ENCODE measurements around the gene PLEKHM2.
A peak's percentile ranks its signal among the peaks of the same experiment; 100 is the strongest.
"Not testable (repeated sequence)": the region's sequence is repeated elsewhere in the genome, so short reads cannot be mapped to it uniquely, and the experiment has no call there.

The PLEKHM2 gene, protein sequence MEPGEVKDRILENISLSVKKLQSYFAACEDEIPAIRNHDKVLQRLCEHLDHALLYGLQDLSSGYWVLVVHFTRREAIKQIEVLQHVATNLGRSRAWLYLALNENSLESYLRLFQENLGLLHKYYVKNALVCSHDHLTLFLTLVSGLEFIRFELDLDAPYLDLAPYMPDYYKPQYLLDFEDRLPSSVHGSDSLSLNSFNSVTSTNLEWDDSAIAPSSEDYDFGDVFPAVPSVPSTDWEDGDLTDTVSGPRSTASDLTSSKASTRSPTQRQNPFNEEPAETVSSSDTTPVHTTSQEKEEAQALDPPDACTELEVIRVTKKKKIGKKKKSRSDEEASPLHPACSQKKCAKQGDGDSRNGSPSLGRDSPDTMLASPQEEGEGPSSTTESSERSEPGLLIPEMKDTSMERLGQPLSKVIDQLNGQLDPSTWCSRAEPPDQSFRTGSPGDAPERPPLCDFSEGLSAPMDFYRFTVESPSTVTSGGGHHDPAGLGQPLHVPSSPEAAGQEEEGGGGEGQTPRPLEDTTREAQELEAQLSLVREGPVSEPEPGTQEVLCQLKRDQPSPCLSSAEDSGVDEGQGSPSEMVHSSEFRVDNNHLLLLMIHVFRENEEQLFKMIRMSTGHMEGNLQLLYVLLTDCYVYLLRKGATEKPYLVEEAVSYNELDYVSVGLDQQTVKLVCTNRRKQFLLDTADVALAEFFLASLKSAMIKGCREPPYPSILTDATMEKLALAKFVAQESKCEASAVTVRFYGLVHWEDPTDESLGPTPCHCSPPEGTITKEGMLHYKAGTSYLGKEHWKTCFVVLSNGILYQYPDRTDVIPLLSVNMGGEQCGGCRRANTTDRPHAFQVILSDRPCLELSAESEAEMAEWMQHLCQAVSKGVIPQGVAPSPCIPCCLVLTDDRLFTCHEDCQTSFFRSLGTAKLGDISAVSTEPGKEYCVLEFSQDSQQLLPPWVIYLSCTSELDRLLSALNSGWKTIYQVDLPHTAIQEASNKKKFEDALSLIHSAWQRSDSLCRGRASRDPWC

DNA sequence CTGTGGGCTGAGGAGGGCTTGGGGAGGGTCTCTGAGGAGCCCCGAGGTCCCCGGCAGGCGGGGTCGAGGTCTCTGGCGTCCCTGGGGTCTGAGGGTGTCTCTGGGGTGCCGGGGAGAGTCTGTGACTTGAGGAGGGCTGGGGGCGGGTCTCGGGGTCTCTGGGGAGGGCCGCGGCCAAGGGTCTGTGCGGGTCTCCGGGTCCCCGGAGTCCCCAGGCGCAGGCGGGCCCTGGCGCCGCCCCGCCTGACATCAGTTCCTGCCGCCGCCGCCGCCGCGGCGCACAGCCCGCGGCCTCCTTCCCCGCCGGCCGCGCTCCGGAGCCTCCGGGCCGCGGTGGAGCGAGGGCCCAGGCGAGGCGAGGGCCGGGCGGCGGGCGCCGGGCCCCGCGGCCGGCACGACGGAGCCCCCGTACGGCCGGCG, at the start of gene PLEKHM2:
TSS of gene PLEKHM2 (plus strand) at position 279 of the 420 bp plus-strand sequence. CDS start 239 bp downstream, outside the sequence.
- no peak for TF ChIP-seq GATA1 (IDR thresholded peaks at IDR 0.05; ENCODE audit: low read depth, low read length)
- peak; percentile 12 for TF ChIP-seq POLR2A (IDR thresholded peaks at IDR 0.05; ENCODE audit: low read length)
- peak; percentile 68 to 79 for DNase-seq

DNA sequence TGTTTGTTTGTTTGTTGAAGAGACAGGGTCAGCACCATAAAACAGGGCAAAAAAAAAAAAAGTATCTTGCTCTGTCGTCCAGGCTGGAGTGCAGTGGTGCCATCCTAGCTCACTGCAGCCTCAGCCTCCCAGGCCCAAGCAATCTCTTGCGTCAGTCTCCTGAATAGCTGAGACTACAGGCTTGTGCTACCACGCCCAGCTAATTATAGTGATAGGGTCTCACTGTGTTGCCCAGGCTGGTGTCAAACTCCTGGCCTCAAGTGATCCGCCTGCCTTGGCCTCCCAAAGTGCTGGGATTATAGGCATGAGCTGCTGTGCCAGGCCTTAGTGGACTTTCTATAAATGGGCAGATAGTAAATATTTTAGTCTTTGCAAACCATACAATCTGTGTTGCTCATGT, 47.7 kb upstream of the PLEKHM2 start:
- TF ChIP-seq GATA1 (IDR thresholded peaks at IDR 0.05; ENCODE audit: low read depth, low read length) (no peak), POLR2A (IDR thresholded peaks at IDR 0.05; ENCODE audit: low read length) (no peak)
- DNase-seq, result no peak

DNA sequence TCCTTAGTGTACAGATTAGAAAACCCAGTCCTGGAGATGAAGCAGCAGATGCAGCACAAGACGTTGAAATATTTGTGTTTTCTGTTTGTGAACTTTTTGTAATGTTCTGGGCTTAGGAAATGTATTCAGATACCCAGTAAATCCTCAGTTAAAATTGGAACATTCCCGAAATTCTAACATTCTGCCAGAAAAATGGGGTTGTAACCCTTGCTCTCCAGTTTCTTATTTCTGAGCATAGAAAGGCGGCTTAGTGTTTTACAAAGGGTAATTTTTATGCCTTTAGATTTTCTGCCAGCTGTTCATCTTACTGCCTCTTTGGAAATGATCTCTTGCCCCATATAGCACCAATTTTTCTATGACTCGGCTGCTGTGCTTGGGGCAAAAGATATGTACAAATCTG, 46.3 kb upstream of the PLEKHM2 start:
- TF ChIP-seq GATA1 (IDR thresholded peaks at IDR 0.05; ENCODE audit: low read depth, low read length) (no peak), POLR2A (IDR thresholded peaks at IDR 0.05; ENCODE audit: low read length) (no peak)
- DNase-seq, result no peak

DNA sequence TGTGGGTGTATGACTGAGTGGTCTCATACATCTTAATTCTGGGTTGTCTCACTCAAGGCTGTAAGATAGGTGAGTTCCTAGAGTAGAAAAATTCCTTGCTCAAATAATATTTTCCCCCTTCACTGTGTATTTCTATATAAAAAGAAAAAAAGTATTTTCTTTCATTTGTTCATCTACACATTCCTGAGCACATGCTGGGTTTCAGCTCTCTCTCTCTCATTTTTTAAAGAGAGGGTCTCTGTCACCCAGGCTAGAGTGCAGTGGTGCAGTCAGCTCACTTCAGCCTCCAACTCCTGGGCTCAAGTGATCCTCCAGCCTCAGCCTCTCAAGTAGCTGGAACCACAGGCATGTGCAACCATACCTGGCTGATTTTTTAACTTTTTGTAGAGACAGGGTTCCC, 44.9 kb upstream of the PLEKHM2 start:
- no peak for DNase-seq
- TF ChIP-seq GATA1 (IDR thresholded peaks at IDR 0.05; ENCODE audit: low read depth, low read length), result no peak
- no peak for TF ChIP-seq POLR2A (IDR thresholded peaks at IDR 0.05; ENCODE audit: low read length)

DNA sequence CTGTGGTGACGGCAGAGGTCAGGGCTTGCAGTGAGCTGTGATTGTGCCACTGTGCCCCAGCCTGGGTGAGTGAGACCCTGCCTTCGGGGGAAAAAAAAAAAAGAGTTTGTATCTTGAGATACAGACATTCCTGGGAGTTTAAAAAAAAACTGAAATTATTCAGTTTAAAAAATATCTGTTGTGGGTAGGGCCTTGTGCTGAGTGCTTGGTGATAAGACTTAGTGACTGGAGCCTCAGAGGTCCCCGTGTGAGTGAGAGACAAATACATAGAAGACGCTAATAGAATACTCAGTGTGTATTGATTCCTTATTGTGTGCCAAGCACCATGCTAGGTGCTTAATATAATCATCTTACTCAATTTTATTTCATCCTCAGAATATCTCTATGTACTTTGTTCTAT, 44.2 kb upstream of the PLEKHM2 start:
- DNase-seq, result peak; percentile 34 to 48
- TF ChIP-seq POLR2A (IDR thresholded peaks at IDR 0.05; ENCODE audit: low read length) (peak; percentile 15), GATA1 (IDR thresholded peaks at IDR 0.05; ENCODE audit: low read depth, low read length) (no peak)

DNA sequence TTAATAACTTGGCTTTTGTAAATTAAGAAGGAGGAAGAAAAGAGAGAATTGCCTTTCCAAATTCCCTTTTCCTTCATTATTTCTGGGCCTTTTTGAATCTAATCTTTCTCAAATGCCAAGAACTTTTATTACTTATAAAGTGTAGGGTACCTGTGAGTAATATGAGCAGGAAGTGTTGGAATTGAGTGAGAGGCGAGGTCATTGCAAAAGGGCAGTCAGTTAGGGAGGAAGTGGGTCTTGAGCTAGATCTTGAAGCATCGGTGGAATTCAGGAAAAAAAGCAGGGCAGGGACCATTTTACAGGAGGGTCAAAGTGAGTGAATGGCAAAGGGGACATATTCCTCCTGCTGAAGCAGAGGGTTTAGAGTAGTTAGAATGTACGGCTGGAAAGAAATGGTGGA, 43.5 kb upstream of the PLEKHM2 start:
- TF ChIP-seq POLR2A (IDR thresholded peaks at IDR 0.05; ENCODE audit: low read length), result no peak
- no peak for TF ChIP-seq GATA1 (IDR thresholded peaks at IDR 0.05; ENCODE audit: low read depth, low read length)
- DNase-seq, result no peak

DNA sequence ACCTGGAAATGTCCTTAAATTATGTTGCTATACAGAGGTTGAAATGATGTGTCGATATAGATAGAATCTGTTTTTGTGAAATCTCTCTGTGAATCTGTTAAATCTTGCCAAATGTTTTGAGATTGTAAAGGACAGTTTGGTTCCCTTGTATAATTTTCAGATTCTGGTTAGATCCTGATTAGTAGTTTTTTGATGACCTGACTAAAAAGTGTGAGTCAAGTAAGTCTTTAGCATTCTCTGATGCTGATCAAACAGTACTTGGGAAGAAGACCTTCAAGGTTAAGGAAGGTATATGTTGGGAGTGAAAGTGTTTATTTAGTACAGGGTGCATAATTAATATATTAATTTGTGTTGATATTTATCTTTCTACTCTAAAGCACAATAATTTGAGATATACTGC, 34.2 kb upstream of the PLEKHM2 start:
- DNase-seq, result no peak
- TF ChIP-seq POLR2A (IDR thresholded peaks at IDR 0.05; ENCODE audit: low read length) (no peak), GATA1 (IDR thresholded peaks at IDR 0.05; ENCODE audit: low read depth, low read length) (no peak)

DNA sequence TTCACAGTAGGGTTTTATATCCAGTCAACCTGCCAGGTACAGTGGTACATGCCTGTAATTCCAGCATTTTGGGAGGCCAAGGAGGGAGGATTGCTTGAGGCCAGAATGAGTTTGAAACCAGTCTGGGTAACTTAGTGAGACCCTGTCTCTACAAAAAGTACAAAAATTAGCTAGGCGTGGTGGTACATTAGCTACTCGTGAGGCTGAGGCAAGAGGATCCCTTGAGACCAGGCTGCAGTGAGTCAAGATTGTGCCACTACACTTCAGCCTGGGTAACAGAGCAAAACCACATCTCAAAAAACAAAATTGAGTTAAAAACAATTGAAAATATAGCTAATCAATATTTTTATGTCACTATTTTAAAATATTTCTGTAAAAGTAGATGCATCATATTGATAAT, 33.7 kb upstream of the PLEKHM2 start:
- TF ChIP-seq GATA1 (IDR thresholded peaks at IDR 0.05; ENCODE audit: low read depth, low read length) (no peak), POLR2A (IDR thresholded peaks at IDR 0.05; ENCODE audit: low read length) (no peak)

DNA sequence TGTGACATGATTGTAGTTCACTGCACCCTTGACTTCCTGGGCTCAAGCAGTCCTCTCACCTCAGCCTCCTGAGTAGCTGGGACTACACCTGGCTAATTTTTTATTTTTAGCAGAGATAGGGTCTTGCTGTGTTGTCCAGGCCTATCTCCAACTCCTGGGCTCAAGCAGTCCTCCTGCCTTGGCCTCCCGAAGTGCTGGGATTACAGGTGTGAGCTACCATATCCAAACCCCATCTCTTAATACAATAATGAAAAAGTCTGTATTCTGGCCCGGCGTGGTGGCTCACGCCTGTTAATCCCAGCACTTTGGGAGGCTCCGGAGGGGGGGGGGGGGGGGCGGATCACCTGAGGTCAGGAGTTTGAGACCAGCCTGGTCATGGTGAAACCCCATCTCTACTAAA, 32.0 kb upstream of the PLEKHM2 start:
- not testable (repeated sequence) for DNase-seq

More for the DNA sequence above, 33.7 kb upstream of the PLEKHM2 start:
- no peak for DNase-seq

DNA sequence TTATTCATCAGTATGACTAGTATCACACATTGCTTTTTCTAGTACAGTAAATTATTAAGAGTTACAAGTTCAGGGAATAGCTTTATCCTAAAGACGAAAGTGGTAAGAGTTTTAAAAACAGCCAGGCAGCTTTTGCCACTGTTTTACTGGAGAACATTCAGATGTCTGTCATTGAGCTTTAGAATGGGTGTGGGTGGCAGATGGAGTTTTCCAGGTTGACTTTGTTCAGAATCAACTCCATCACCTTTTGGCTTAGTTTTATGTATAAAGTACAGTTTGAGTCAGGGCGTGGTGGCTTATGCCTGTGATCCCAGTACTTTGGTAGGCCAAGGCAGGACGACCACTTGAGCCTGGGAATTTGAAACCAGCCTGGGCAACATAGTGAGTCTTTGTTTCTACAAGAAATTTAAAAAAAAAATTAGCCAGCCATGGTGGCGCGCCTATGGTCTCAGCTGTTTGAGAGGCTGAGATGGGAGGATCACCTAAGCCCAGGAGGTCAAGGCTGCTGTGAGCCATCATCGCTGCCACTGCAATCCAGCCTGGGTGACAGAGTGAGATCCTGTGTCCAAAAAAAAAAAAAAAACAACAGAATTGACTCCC, 29.9 kb upstream of the PLEKHM2 start:
- TF ChIP-seq POLR2A (IDR thresholded peaks at IDR 0.05; ENCODE audit: low read length) (no peak), GATA1 (IDR thresholded peaks at IDR 0.05; ENCODE audit: low read depth, low read length) (no peak)
- DNase-seq, result no peak

DNA sequence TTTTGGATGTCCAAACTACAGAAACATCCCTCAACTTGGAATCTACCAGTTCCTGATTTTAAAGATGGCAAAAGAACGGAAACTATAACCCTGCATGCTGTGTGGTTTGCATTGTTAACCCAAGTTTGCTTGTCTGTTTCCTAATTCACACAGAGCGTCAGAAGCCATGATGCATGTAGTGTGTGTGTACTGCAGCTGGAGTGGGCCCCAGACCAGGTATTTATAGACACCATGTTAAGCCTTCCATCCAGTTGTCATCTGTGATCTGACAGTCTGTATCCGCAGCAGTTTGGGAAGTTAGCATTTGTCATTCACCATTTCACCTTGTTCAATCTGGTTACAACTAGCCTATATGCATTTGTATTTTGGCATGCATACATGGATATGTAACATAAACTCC, 27.7 kb upstream of the PLEKHM2 start:
- DNase-seq, result no peak
- TF ChIP-seq POLR2A (IDR thresholded peaks at IDR 0.05; ENCODE audit: low read length) (no peak), GATA1 (IDR thresholded peaks at IDR 0.05; ENCODE audit: low read depth, low read length) (no peak)

DNA sequence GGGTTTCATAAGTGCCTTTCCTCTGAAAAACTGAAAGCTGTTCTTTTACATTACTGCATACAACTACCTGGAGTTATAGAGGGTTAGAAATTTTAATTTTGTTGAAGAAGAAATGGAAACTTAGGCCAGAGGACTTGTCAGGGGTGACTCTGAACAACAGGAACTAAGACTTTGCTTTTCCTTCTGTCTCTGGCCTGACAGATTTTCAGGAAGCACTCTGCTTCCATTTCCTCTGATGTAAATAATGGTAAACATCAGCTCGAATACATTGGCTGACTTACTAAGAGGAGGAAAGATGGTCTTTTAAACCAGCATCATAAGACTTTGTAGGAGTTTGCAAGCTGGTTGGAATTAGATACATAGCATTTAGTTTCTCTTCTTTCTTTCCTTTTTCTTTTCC, 27.1 kb upstream of the PLEKHM2 start:
- no peak for DNase-seq
- TF ChIP-seq POLR2A (IDR thresholded peaks at IDR 0.05; ENCODE audit: low read length), result no peak
- no peak for TF ChIP-seq GATA1 (IDR thresholded peaks at IDR 0.05; ENCODE audit: low read depth, low read length)

DNA sequence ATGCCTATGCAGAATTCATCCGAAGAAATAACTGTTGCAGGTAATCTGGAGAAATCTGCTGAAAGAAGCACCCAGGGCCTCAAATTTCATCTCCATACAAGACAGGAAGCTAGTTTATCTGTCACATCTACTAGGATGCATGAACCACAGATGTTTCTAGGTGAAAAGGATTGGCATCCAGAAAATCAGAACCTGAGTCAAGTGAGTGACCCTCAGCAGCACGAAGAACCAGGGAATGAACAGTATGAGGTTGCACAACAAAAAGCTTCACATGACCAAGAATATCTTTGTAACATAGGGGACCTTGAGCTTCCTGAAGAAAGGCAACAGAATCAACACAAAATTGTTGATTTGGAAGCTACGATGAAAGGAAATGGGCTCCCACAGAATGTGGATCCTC, 24.0 kb upstream of the PLEKHM2 start:
- no peak for DNase-seq

DNA sequence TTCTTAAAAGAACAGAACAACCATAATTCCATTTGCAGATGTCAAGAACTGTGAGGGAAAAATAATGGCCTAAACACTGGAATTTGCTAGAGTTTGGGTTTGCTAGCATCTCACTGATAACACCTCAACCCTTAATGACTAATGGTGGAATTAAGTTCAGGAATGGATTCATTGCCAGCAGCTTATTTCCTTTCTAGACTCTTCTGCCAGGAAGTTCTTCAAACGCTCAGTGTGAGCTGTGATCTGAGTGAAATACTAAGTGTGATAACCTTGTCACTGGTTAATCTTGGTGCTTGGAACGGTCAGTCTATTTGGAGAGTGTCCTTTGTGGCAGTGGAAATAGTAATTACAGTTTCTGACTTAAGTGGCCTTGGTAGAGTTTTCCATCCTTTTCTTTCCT, 21.6 kb upstream of the PLEKHM2 start:
- TF ChIP-seq GATA1 (IDR thresholded peaks at IDR 0.05; ENCODE audit: low read depth, low read length) (no peak), POLR2A (IDR thresholded peaks at IDR 0.05; ENCODE audit: low read length) (no peak)
- DNase-seq, result no peak

More for the DNA sequence above, 24.0 kb upstream of the PLEKHM2 start:
- TF ChIP-seq POLR2A (IDR thresholded peaks at IDR 0.05; ENCODE audit: low read length), result no peak
